IMR-90 (cell line): ENCODE data around the gene XPC. TPM values are rescaled to one million over a fixed set of nuclear protein-coding genes. Genes with fewer than 3 reads are reported as not detected.

Experiments used
- ATAC-seq: fragments of 200-7000 bp; cut with Tn5 transposase; 2 replicates; pipeline ENCODE4 v1.9.1; 2020; ENCODE audit warnings: low read depth, mild to moderate bottlenecking, moderate library complexity
- BruUV-seq: library from RNA; stranded (reverse); fragments of 400-500 nt; replicated peaks from 2 replicates; lab custom pipeline; 2021; lab: Mats Ljungman, UMichigan
- CTCF ChIA-PET: fragments of 300-600 bp; formaldehyde crosslinking; extraction: SDS; loops from one replicate; lab custom pipeline; 2021; ENCODE audit warnings: antibody characterized with exemption; lab: Yijun Ruan, JAX
- POLR2A ChIA-PET: fragments of 300-600 bp; sonication (Branson Sonifier 250); formaldehyde crosslinking; loops from one replicate; lab custom pipeline; 2022; ENCODE audit warnings: antibody characterized with exemption; ENCODE audit not compliant: unreplicated experiment; lab: Charles Lee
- DNase-seq: peaks from one replicate; pipeline ENCODE4 v3.0.0; 2013
- H2AFZ ChIP-seq: replicated peaks from 2 replicates; pipeline ENCODE3; 2013; ENCODE audit warnings: low read length, mild to moderate bottlenecking; ENCODE audit not compliant: poor library complexity
- H2AK5ac ChIP-seq: 2 replicates; pipeline ENCODE4 v1.6.1; 2013; ENCODE audit warnings: low read depth, low read length, inconsistent platforms
- H2AK9ac ChIP-seq: replicated peaks from 2 replicates; pipeline ENCODE3; 2013; ENCODE audit warnings: mild to moderate bottlenecking, low read depth, low read length, moderate library complexity; ENCODE audit not compliant: poor library complexity
- H2BK120ac ChIP-seq: 2 replicates; pipeline ENCODE4 v1.6.1; 2013; ENCODE audit warnings: low read depth, low read length, inconsistent platforms
- H2BK15ac ChIP-seq: 3 replicates; pipeline ENCODE4 v1.6.1; 2013; ENCODE audit warnings: low read depth, low read length, inconsistent platforms
- H2BK20ac ChIP-seq: 2 replicates; pipeline ENCODE4 v1.6.1; 2013; ENCODE audit warnings: low read depth, mild to moderate bottlenecking, inconsistent platforms, low read length, moderate library complexity
- H2BK5ac ChIP-seq: 2 replicates; pipeline ENCODE4 v1.6.1; 2013; ENCODE audit warnings: mild to moderate bottlenecking, low read depth, low read length, inconsistent platforms; ENCODE audit not compliant: poor library complexity, severe bottlenecking
- H3K14ac ChIP-seq: replicated peaks from 2 replicates; pipeline ENCODE4 v1.6.1; 2013; ENCODE audit warnings: low read depth, low read length, inconsistent platforms
- H3K18ac ChIP-seq: 2 replicates; pipeline ENCODE4 v1.6.1; 2013; ENCODE audit warnings: low read depth, low read length, control low read depth
- H3K23ac ChIP-seq: 2 replicates; pipeline ENCODE4 v1.6.1; 2013; ENCODE audit warnings: low read depth, low read length, inconsistent platforms
- H3K27ac ChIP-seq: 2 replicates; pipeline ENCODE4 v1.5.1; 2013; ENCODE audit warnings: mild to moderate bottlenecking, control low read depth, low read length; ENCODE audit not compliant: insufficient read depth
- H3K27me3 ChIP-seq: 2 replicates; pipeline ENCODE4 v1.6.1; 2013; ENCODE audit warnings: low read length; ENCODE audit not compliant: control insufficient read depth, insufficient read depth
- H3K36me3 ChIP-seq: 2 replicates; pipeline ENCODE4 v1.6.1; 2013; ENCODE audit warnings: low read length, mixed read lengths; ENCODE audit not compliant: control insufficient read depth, insufficient read depth
- H3K4ac ChIP-seq: 2 replicates; pipeline ENCODE4 v1.6.1; 2013; ENCODE audit warnings: low read depth, low read length, inconsistent platforms
- H3K4me1 ChIP-seq: 2 replicates; pipeline ENCODE4 v1.6.1; 2013; ENCODE audit warnings: low read length, mixed read lengths; ENCODE audit not compliant: control insufficient read depth, insufficient read depth
- H3K4me2 ChIP-seq: 2 replicates; pipeline ENCODE4 v1.6.1; 2013; ENCODE audit warnings: low read depth, mild to moderate bottlenecking, control low read depth, low read length, moderate library complexity
- H3K4me3 ChIP-seq: 2 replicates; pipeline ENCODE4 v1.5.1; 2013; ENCODE audit warnings: low read depth, mild to moderate bottlenecking, control low read depth, low read length, moderate library complexity; ENCODE audit not compliant: insufficient read depth
- H3K56ac ChIP-seq: 2 replicates; pipeline ENCODE4 v1.6.1; 2013; ENCODE audit warnings: low read length, inconsistent platforms; ENCODE audit not compliant: insufficient read depth; ENCODE audit errors: extremely low read depth
- H3K79me1 ChIP-seq, 2 experiments: 2 replicates each; pipeline ENCODE4 v1.6.1; 2013; ENCODE audit warnings: low read length in 2 of 2, inconsistent platforms in 1 of 2, low read depth in 1 of 2
- H3K9ac ChIP-seq: 2 replicates; pipeline ENCODE4 v1.6.1; 2013; ENCODE audit warnings: low read depth, low read length, control low read depth
- H3K9me1 ChIP-seq: 2 replicates; pipeline ENCODE4 v1.6.1; 2013; ENCODE audit warnings: low read length, inconsistent platforms; ENCODE audit not compliant: insufficient read depth
- H3K9me3 ChIP-seq: 2 replicates; pipeline ENCODE4 v1.6.1; 2013; ENCODE audit warnings: low read length; ENCODE audit not compliant: control insufficient read depth, insufficient read depth
- H4K20me1 ChIP-seq: 2 replicates; pipeline ENCODE4 v1.6.1; 2013; ENCODE audit warnings: low read length, inconsistent platforms; ENCODE audit not compliant: insufficient read depth
- H4K5ac ChIP-seq: 2 replicates; pipeline ENCODE4 v1.6.1; 2013; ENCODE audit warnings: mild to moderate bottlenecking, low read depth, low read length, control low read depth
- H4K8ac ChIP-seq, 2 experiments: 2 replicates each; pipeline ENCODE4 v1.6.1; 2013; ENCODE audit warnings: low read depth in 2 of 2, low read length in 2 of 2, control low read depth in 1 of 2, inconsistent platforms in 1 of 2
- H4K91ac ChIP-seq: 2 replicates; pipeline ENCODE4 v1.6.1; 2013; ENCODE audit warnings: low read depth, low read length, inconsistent platforms; ENCODE audit not compliant: insufficient read depth
- BHLHE40 ChIP-seq: fragments of 150-350 bp; IDR thresholded peaks from 2 replicates; pipeline ENCODE4 v1.6.1; 2016; ENCODE audit warnings: mild to moderate bottlenecking, low read depth, low read length
- CEBPB ChIP-seq: IDR thresholded peaks from 2 replicates; pipeline ENCODE4 v1.6.1; 2012; ENCODE audit warnings: low read depth, low read length, improper control_type of control experiment
- CHD1 ChIP-seq: IDR thresholded peaks from 2 replicates; pipeline ENCODE4 v1.6.1; 2012; ENCODE audit warnings: low read depth, low read length, improper control_type of control experiment
- CTCF ChIP-seq: conservative IDR thresholded peaks from 2 replicates; pipeline ENCODE4 v1.5.1; 2012; ENCODE audit warnings: mild to moderate bottlenecking, low read depth, low read length, improper control_type of control experiment
- ELK1 ChIP-seq: fragments of 150-350 bp; IDR thresholded peaks from 2 replicates; pipeline ENCODE4 v1.6.1; 2016; ENCODE audit warnings: low read depth, mild to moderate bottlenecking, low read length, moderate library complexity, borderline replicate concordance
- FOS ChIP-seq: fragments of 150-350 bp; IDR thresholded peaks from 2 replicates; pipeline ENCODE4 v1.6.1; 2016; ENCODE audit warnings: low read depth, low read length
- MAFK ChIP-seq: IDR thresholded peaks from 2 replicates; pipeline ENCODE4 v1.6.1; 2012; ENCODE audit warnings: low read depth, low read length, improper control_type of control experiment
- MXI1 ChIP-seq: IDR thresholded peaks from 2 replicates; pipeline ENCODE4 v1.6.1; 2012; ENCODE audit warnings: low read depth, mild to moderate bottlenecking, low read length, moderate library complexity, borderline replicate concordance
- NFE2L2 ChIP-seq: fragments of 150-350 bp; IDR thresholded peaks from 2 replicates; pipeline ENCODE4 v1.6.1; 2016; ENCODE audit warnings: low read depth, mild to moderate bottlenecking, low read length
- POLR2A ChIP-seq: IDR thresholded peaks from 2 replicates; pipeline ENCODE4 v1.6.1; 2012; ENCODE audit warnings: mild to moderate bottlenecking, low read depth, low read length
- RAD21 ChIP-seq: IDR thresholded peaks from 2 replicates; pipeline ENCODE4 v1.6.1; 2012; ENCODE audit warnings: low read length, improper control_type of control experiment
- RCOR1 ChIP-seq: IDR thresholded peaks from 2 replicates; pipeline ENCODE4 v1.6.1; 2012; ENCODE audit warnings: mild to moderate bottlenecking, low read length, improper control_type of control experiment; ENCODE audit not compliant: insufficient replicate concordance
- RFX5 ChIP-seq: IDR thresholded peaks from 2 replicates; pipeline ENCODE4 v1.8.0; 2012; ENCODE audit warnings: low read depth, mild to moderate bottlenecking, low read length, moderate library complexity
- whole genome bisulfite sequencing, 2 experiments: methylation state at CpG; one replicate each; pipeline versions ENCODE4 v1.1.5 to v1.1.7; 2013; ENCODE audit warnings: missing lambda C conversion rate in 2 of 2; ENCODE audit not compliant: insufficient read length in 1 of 2; ENCODE audit errors: extremely low coverage in 2 of 2; 5-methylcytosine and 5-hydroxymethylcytosine counted together
- dilution Hi-C: fragments of 300-500 bp; cut with HindIII; formaldehyde crosslinking; loops from one replicate; pipeline ENCODE4 v1.14.3; 2018; ENCODE audit warnings: low sequenced_read_pairs; ENCODE audit not compliant: unreplicated experiment
- in situ Hi-C: fragments of 300-500 bp; cut with MboI; formaldehyde crosslinking; loops from 3 replicates; pipeline ENCODE4 v1.14.3; 2019; ENCODE audit warnings: low sequenced_read_pairs, inconsistent platforms, mixed read lengths
- intact Hi-C: fragments of 100-400 bp; cut with micrococcal nuclease; formaldehyde crosslinking; loops from 2 replicates; pipeline ENCODE4 v1.10.0; 2022
- polyA plus RNA-seq, 3 experiments: library from polyadenylated mRNA; depleted of rRNA; stranded (reverse); fragments of >200 nt; gene quantifications; 2 replicates each; pipeline ENCODE4 v1.2.3, GENCODE V29; 2012; ENCODE audit warnings: low replicate concordance in 1 of 3
- total RNA-seq: library from RNA; depleted of rRNA; stranded (reverse); fragments of >200 nt; gene quantifications from 2 replicates; pipeline ENCODE4 v1.2.3, GENCODE V29; 2012
- TF ChIP-seq, protein P1 (sequence below): fragments of 150-350 bp; IDR thresholded peaks from 2 replicates; pipeline ENCODE4 v1.6.1; 2017; ENCODE audit warnings: mild to moderate bottlenecking, antibody characterized with exemption, low read length, low read depth

XPC gene
- total and polyA plus RNA-seq, 2 of the 4 experiments (the other 2 are of a cell fraction) = 30.9 to 48.8 TPM

DNA sequence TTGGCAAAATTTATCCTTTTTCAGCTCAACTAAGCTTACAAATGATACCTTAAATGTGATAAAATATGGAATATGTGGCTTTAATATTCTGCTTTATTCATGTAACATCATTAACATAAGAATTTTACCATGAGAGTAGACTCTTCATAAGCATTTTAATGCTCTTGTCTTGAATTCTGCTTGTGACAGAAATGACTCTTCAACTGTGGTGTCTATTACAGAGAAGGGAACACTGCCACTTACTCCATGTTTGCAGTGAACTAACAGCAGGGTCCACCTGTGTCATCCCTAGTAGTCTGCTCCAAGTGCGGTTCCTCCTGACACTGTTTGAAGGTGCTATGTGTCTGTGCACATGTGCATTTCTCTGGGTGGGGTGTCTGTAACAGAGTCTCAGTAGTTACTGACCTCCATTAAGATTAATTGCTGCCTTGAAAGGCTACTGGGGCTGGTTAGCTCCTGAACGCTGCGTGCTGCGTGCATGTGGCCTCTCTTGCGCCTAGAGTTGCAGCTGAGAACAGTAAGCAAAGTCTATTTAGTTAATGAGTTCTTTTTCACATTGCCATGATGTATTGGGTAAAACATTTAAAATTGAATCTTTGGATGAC is 8.6 kb upstream of the XPC start:
- Histone ChIP-seq H2AFZ (no peak overlapping the region), H3K27me3 (no peaks in the 10 kb centered on the region), H3K56ac (no peak overlapping the region), H3K27ac (no peak overlapping the region), H2BK120ac (no peak overlapping the region), H2AK5ac (no peak overlapping the region), H3K9ac (no peak overlapping the region), H3K18ac (no peak overlapping the region), H3K36me3 (peaks cover 15% of the 10 kb centered on the region), H3K14ac (no peak overlapping the region), H2BK20ac (no peak overlapping the region), H3K4me3 (no peak overlapping the region), H3K9me3 (no peaks in the 10 kb centered on the region), H3K4ac (no peak overlapping the region), H2BK5ac (no peak overlapping the region), H3K79me1 (peaks cover 11 to 13% of the 10 kb centered on the region in 2 experiments), H4K5ac (no peak overlapping the region), H3K9me1 (no peaks in the 10 kb centered on the region; the same call in 1 of the 2 replicates), H3K4me1 (no peaks in the 10 kb centered on the region), H4K91ac (no peak overlapping the region), H3K23ac (no peak overlapping the region), H4K8ac (no peak overlapping the region), H2AK9ac (no peak overlapping the region), H3K4me2 (no peak overlapping the region), H4K20me1 (no peaks in the 10 kb centered on the region), H2BK15ac (no peak overlapping the region)
- POLR2A ChIA-PET = no interaction called here
- dilution Hi-C loops (no loop called here), intact Hi-C loops (no loop called here), in situ Hi-C loops (no loop called here)
- CTCF ChIA-PET = no interaction called here
- no CpG with 5 or more reads among the region's 5 CpGs for WGBS, 2 experiments
- BruUV-seq = no TSS peak
- ATAC-seq (no peak), DNase-seq (no peak)
- TF ChIP-seq CHD1 (no peak), RFX5 (no peak), POLR2A (no peak), BHLHE40 (no peak), FOS (no peak), CTCF (no peak), ELK1 (no peak), RAD21 (no peak), CEBPB (no peak), NFE2L2 (no peak), MXI1 (no peak), RCOR1 (no peak), MAFK (no peak)
- TF ChIP-seq, protein P1, sequence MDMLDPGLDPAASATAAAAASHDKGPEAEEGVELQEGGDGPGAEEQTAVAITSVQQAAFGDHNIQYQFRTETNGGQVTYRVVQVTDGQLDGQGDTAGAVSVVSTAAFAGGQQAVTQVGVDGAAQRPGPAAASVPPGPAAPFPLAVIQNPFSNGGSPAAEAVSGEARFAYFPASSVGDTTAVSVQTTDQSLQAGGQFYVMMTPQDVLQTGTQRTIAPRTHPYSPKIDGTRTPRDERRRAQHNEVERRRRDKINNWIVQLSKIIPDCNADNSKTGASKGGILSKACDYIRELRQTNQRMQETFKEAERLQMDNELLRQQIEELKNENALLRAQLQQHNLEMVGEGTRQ = no peak
